Activated T-cell treated with anti-CD3 and anti-CD28 coated beads, Interleukin-2, amount 50 U/mL, for 72 hours (primary cell): ENCODE measurements around the gene CLDN4. TPM values are rescaled to one million over a fixed set of nuclear protein-coding genes. Genes with fewer than 3 reads are reported as not detected.
"Not testable (repeated sequence)": the region's sequence is repeated elsewhere in the genome, so short reads cannot be mapped to it uniquely, and the experiment has no call there.

Experiments used
- ATAC-seq, 2 donors: fragments of 150-1000 bp; cut with Tn5 transposase; replicated peaks in 1 of 2; 2 replicates each; pipeline ENCODE4 v1.10.0; 2021; ENCODE audit warnings: moderate library complexity in 2 of 2, mild to moderate bottlenecking in 1 of 2
- DNase-seq, 2 donors: peaks; one replicate each; pipeline ENCODE4 v3.0.0; 2021 to 2022; ENCODE audit warnings: mixed read lengths in 1 of 2
- H3K27ac Mint-ChIP-seq: one replicate; pipeline ENCODE4 v1.8.0; 2022; ENCODE audit warnings: mild to moderate bottlenecking, moderate library complexity, mixed read lengths
- H3K27me3 Mint-ChIP-seq: one replicate; pipeline ENCODE4 v1.8.0; 2022; ENCODE audit warnings: low read depth, mixed read lengths
- H3K36me3 Mint-ChIP-seq, 2 donors: one replicate each; pipeline ENCODE4 v1.8.0; 2022; ENCODE audit warnings: mixed read lengths in 2 of 2, mild to moderate bottlenecking in 1 of 2; ENCODE audit not compliant: insufficient read depth in 2 of 2
- H3K4me1 Mint-ChIP-seq: one replicate; pipeline ENCODE4 v1.8.0; 2022; ENCODE audit warnings: low read depth, mixed read lengths
- H3K4me3 Mint-ChIP-seq, 2 donors: one replicate each; pipeline ENCODE4 v1.8.0; 2022; ENCODE audit warnings: mild to moderate bottlenecking in 2 of 2, mixed read lengths in 2 of 2, moderate library complexity in 2 of 2
- H3K9me3 Mint-ChIP-seq, 2 donors: one replicate each; pipeline ENCODE4 v1.8.0; 2022; ENCODE audit warnings: mixed read lengths in 2 of 2
- total RNA-seq, 2 donors: library from RNA; stranded (reverse); gene quantifications; one replicate each; pipeline ENCODE4 v1.2.3, GENCODE V29; 2022

CLDN4 gene, protein sequence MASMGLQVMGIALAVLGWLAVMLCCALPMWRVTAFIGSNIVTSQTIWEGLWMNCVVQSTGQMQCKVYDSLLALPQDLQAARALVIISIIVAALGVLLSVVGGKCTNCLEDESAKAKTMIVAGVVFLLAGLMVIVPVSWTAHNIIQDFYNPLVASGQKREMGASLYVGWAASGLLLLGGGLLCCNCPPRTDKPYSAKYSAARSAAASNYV
- under 1 TPM; 0.34 to 0.53 TPM for total RNA-seq

DNA sequence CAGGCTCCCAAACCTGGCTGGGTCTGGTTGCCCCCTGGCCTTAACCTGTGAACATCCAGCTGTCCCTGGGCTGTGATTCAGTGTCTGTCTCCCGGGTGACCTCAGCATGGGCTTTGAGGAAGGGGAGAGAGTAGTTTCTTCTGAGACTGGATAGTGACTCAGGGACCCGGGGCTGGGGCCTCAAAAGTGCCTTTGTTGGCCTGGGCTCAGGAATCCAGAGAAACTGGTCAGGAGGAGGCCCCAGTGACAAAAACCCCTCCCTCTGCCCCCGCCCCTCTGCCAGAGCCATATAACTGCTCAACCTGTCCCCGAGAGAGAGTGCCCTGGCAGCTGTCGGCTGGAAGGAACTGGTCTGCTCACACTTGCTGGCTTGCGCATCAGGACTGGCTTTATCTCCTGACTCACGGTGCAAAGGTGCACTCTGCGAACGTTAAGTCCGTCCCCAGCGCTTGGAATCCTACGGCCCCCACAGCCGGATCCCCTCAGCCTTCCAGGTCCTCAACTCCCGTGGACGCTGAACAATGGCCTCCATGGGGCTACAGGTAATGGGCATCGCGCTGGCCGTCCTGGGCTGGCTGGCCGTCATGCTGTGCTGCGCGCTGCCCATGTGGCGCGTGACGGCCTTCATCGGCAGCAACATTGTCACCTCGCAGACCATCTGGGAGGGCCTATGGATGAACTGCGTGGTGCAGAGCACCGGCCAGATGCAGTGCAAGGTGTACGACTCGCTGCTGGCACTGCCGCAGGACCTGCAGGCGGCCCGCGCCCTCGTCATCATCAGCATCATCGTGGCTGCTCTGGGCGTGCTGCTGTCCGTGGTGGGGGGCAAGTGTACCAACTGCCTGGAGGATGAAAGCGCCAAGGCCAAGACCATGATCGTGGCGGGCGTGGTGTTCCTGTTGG, at the start of gene CLDN4:
CLDN4 (plus strand) TSS at position 316 of the 903 bp plus-strand sequence; CDS start at position 522, 206 bp downstream.
- no peaks in the 10 kb centered on the region for H3K36me3 Mint-ChIP-seq
- no peak for ATAC-seq
- no peaks in the 10 kb centered on the region for H3K9me3 Mint-ChIP-seq

DNA sequence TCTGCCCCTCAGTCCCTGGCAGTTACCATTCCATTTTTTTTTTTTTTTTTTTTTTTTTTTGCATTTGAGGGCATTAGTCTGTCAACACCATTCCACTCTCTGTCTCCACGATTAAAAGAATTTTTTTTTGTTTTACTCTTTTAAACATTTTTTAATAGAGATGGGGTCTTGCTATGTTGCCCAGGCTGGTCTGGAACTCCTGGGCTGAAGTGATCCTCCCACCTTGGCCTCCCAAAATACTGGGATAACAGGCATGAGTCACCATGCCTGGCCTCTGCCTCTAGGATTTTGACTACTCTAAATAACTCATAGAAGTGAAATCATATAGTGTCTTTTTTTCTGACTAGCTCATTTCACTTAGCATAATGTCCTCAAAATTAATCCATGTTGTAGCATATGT, 44.2 kb upstream of the CLDN4 start:
- Mint-ChIP-seq H3K27ac (no peak overlapping the region), H3K27me3 (no peaks in the 10 kb centered on the region), H3K36me3 (peaks cover 0 to 1% of the 10 kb centered on the region in 2 donors), H3K4me3 (no peak overlapping the region), H3K4me1 (no peaks in the 10 kb centered on the region), H3K9me3 (peaks cover 0 to 4% of the 10 kb centered on the region in 2 donors)
- no peak for DNase-seq
- ATAC-seq = no peak

More for the DNA sequence above, at the start of gene CLDN4:
- Mint-ChIP-seq H3K4me1 (peaks cover 26% of the 10 kb centered on the region), H3K27me3 (peaks cover 27% of the 10 kb centered on the region), H3K4me3 (no peak within 1 kb of the TSS), H3K27ac (no peak within 1 kb of the TSS)
- no peak for DNase-seq

DNA sequence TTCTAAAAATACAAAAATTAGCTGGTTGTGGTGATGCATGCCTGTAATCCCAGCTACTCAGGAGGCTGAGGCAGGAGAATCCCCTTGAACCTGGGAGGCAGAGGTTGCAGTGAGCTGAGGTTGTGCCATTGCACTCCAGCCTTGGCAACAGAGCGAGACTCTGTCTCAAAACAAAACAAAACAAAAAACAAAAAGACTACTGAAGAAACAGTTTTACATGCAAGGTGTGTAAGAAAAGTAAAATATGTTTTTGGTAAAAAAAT, 43.1 kb upstream of the CLDN4 start:
- not testable (repeated sequence) for H3K27ac Mint-ChIP-seq, H3K9me3 Mint-ChIP-seq, ATAC-seq, H3K36me3 Mint-ChIP-seq, H3K4me3 Mint-ChIP-seq, DNase-seq, H3K4me1 Mint-ChIP-seq, H3K27me3 Mint-ChIP-seq

DNA sequence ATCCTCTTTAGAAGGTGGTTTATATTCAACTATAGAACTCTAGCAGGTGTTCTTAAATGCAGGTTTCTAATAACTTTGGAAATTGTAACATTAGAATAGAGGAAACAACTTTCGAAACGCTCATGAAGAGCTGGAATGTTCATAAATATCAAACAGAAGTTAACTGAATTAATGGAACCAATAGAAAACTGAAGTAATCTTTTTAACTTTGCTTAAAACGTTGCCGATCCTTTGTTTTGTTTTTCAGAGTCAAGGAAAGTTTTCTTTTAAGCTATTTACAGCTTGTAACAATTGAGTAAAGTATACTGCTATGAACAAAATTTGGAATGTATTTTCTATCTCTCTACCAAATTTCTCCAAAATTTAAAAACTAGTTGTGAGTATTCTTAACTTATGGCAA, 41.7 kb upstream of the CLDN4 start:
- DNase-seq = no peak
- Mint-ChIP-seq H3K36me3 (peaks cover 0 to 1% of the 10 kb centered on the region in 2 donors), H3K4me1 (no peaks in the 10 kb centered on the region), H3K9me3 (peaks cover 0 to 4% of the 10 kb centered on the region in 2 donors), H3K4me3 (no peak overlapping the region), H3K27ac (no peak overlapping the region), H3K27me3 (no peaks in the 10 kb centered on the region)
- ATAC-seq = no peak

DNA sequence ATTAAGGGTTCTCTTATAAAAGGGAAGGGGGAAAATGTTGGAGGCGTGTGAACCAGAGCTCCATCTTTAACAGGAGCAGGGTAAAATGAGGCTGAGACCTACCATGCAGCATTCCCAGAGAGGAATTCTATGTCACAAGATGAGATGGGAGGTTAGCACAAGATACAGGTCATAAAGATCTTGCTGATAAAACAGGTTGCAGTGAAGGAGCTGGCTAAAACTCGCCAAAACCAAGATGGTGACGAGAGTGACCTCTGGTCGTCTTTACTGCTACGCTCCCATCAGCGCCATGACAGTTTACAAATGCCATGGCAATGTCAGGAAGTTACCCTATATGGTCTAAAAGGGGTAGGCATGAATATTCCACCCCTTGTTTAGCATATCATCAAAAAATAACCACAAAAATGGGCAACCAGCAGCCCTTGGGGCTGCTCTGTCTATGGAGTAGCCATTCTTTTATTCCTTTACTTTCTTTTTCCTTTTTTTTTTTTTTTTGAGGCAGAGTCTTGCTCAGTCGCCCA, 39.6 kb upstream of the CLDN4 start:
- not testable (repeated sequence) for H3K4me3 Mint-ChIP-seq, H3K9me3 Mint-ChIP-seq, H3K27me3 Mint-ChIP-seq, ATAC-seq, DNase-seq, H3K27ac Mint-ChIP-seq, H3K36me3 Mint-ChIP-seq, H3K4me1 Mint-ChIP-seq

DNA sequence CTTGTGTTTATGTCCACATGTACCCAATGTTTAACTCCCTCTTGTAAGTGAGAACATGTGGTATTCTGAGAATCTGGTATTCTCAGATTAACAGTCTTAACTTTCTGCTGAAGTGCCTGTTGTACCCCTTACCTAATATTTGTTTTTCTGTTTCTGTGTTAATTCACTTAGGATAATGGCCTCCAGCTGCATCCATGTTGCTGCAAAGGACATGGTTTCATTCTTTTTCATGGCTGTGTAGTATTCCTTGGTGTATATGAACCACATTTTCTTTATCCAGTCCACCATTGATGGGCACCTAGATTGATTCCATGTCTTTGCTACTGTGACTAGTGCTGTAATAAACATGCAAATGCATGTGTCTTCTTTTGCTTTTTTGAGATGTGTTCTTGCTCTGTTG, 35.6 kb upstream of the CLDN4 start:
- not testable (repeated sequence) for ATAC-seq, H3K36me3 Mint-ChIP-seq, DNase-seq, H3K4me3 Mint-ChIP-seq, H3K4me1 Mint-ChIP-seq, H3K27me3 Mint-ChIP-seq, H3K27ac Mint-ChIP-seq, H3K9me3 Mint-ChIP-seq

DNA sequence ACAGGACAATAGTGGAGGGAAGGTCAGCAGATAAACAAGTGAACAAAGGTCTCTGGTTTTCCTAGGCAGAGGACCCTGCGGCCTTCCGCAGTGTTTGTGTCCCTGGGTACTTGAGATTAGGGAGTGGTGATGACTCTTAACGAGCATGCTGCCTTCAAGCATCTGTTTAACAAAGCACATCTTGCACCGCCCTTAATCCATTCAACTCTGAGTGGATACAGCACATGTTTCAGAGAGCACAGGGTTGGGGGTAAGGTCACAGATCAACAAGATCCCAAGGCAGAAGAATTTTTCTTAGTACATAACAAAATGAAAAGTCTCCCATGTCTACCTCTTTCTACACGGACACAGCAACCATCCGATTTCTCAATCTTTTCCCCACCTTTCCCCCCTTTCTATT, 34.1 kb upstream of the CLDN4 start:
- H3K27me3 Mint-ChIP-seq, H3K9me3 Mint-ChIP-seq, H3K4me3 Mint-ChIP-seq, DNase-seq, H3K27ac Mint-ChIP-seq, H3K36me3 Mint-ChIP-seq, H3K4me1 Mint-ChIP-seq, ATAC-seq: not testable (repeated sequence)

DNA sequence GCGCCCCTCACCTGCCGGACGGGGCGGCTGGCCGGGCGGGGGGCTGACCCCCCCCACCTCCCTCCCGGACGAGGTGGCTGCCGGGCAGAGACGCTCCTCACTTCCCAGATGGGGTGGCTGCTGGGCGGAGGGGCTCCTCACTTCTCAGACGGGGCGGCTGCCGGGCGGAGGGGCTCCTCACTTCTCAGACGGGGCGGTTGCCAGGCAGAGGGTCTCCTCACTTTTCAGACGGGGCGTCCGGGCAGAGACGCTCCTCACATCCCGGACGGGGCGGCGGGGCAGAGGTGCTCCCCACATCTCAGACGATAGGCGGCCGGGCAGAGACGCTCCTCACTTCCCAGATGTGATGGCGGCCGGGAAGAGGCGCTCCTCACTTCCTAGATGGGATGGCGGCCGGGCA, 33.6 kb upstream of the CLDN4 start:
- ATAC-seq, DNase-seq, H3K9me3 Mint-ChIP-seq, H3K4me3 Mint-ChIP-seq, H3K36me3 Mint-ChIP-seq, H3K27me3 Mint-ChIP-seq, H3K4me1 Mint-ChIP-seq, H3K27ac Mint-ChIP-seq: not testable (repeated sequence)

DNA sequence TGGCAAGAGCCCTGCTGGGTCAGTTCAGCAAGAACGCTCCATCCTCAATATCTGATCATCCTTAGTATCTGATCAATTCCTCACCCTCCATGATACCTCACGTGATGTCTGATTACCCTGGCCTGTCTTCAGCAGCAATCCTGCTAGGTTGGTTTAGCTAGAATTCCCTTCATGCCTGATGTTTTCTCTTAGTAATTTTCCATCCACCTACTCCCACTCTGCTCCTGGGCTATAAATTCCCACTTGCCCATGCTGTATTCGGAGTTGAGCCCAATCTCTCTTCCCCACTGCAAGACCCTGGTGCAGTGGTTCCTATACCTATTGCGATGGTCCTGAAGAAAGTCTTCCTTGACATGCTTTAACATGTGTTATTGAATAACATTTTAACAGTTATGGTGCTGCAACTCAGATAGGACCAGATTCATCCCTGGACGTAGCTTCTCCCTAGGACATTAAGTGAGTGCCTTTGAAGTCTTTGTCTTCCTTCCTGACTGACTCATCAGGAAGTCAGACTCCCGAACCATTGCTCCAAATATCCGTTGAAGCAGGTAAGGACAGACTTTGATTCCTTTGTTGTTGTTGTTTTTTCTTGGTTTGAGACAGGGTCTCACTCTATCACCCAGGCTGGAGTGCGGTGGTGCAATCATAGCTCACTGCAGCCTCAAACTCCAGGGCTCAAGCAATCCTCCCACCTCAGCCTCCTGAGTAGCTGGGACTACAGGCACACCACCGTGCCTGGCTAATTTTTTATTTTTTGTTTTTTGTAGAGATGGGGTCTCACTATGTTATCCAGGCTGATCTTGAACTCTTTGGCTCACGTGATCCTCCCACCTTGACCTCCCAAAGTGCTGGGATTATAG, 31.3 kb upstream of the CLDN4 start:
- Mint-ChIP-seq H3K27ac (no peak overlapping the region), H3K4me3 (no peak overlapping the region), H3K9me3 (peaks cover 0 to 4% of the 10 kb centered on the region in 2 donors), H3K36me3 (no peaks in the 10 kb centered on the region), H3K4me1 (no peaks in the 10 kb centered on the region), H3K27me3 (peaks cover 6% of the 10 kb centered on the region)
- ATAC-seq (no peak), DNase-seq (no peak)

DNA sequence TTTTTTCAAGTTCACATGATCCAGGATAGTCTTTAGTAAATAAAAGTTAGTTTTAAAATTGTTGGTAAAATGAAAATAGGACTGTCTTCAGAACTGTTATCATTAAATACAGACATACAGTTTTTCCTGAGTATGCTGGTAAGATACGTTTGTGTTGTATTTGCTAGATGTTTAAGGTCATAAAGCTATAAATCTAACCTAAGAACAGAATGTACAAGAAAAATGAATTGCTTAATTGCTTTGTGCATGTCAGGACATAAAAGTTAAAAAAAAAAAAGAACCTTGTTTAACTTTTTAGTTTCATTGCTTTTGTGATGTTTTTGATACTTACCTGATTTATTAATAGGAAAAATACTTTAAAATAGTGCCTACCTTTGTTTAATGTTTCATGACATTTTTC, 29.2 kb upstream of the CLDN4 start:
- Mint-ChIP-seq H3K4me3 (no peak overlapping the region), H3K27ac (no peak overlapping the region), H3K9me3 (no peaks in the 10 kb centered on the region), H3K4me1 (no peaks in the 10 kb centered on the region), H3K36me3 (no peaks in the 10 kb centered on the region), H3K27me3 (peaks cover 6% of the 10 kb centered on the region)
- ATAC-seq = no peak
- no peak for DNase-seq

DNA sequence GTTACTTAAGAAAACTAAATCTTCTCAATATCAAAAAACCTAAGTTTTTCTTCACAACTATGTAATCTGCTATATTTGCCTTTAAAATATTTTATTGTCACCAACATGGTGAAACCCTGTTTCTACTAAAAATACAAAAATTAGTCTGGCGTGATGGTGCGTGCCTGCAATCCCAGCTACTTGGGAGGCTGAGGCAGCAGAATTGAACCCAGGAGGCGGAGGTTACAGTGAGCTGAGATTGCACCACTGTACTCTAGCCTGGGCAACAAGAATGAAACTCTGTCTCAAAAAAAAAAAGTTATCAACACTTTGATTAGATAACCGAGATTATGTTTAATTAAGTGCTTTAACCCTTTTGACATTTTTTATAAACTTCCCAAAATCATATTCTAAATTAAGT, 28.3 kb upstream of the CLDN4 start:
- Mint-ChIP-seq H3K27me3 (peaks cover 6% of the 10 kb centered on the region), H3K4me3 (no peak overlapping the region), H3K36me3 (no peaks in the 10 kb centered on the region), H3K4me1 (no peaks in the 10 kb centered on the region), H3K9me3 (no peaks in the 10 kb centered on the region), H3K27ac (no peak overlapping the region)
- no peak for DNase-seq
- no peak for ATAC-seq

DNA sequence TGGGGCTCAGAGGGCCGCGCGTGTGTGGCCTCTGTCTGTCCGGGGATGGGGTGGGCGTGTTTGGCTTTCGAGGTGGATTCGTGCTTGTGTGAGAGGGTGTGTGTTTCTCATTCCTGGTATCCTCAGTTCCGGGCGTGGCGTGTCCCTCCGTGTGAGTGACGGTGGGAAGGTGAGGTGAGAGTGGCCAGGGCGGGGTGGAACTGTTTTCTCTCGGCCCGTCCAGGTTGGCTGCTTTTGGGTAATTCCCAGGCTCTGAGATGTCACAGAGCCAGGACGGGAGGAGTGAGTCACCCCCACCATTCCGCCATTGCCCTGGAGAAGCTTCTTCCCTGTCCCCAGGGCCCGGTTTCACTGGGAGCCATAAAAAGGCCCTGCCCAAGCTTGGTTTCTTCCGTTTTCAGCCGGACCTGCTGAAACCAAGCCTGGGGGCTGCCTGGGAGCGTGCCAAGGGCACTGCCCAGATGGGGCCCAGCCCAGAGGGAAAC, 21.3 kb upstream of the CLDN4 start:
- no peak for ATAC-seq
- Mint-ChIP-seq H3K4me3 (no peak overlapping the region), H3K9me3 (no peaks in the 10 kb centered on the region), H3K36me3 (no peaks in the 10 kb centered on the region), H3K27ac (no peak overlapping the region), H3K27me3 (no peaks in the 10 kb centered on the region), H3K4me1 (no peaks in the 10 kb centered on the region)
- no peak for DNase-seq

DNA sequence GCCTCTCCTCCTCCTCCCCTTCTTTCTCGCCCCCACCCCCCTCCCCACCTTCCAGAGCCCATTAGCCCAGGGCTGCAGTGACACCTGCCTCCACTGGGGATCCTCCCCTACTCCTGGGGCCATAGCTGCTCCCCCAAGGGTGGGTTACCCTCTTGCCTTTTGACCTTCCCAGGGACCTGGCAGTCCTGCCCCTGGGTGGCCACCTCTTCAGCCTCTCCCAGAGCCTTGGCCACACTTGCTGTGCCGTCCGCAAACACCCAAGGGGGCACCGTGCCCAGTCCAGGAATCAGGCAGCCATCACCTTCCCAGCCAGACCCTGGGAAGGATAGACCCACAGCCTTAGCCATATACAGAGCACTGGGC, 19.8 kb upstream of the CLDN4 start:
- no peaks in the 10 kb centered on the region for H3K27me3 Mint-ChIP-seq
- H3K27ac Mint-ChIP-seq = no peak overlapping the region
- no peak overlapping the region for H3K4me3 Mint-ChIP-seq
- no peaks in the 10 kb centered on the region for H3K36me3 Mint-ChIP-seq
- no peaks in the 10 kb centered on the region for H3K4me1 Mint-ChIP-seq
- DNase-seq (no peak), ATAC-seq (no peak)
- H3K9me3 Mint-ChIP-seq = no peaks in the 10 kb centered on the region
